Neural progenitor cell (in vitro differentiated cells): ENCODE data around the gene GATD1.

Experiments
- EZH2 ChIP-seq: fragments of 200-600 bp; sonication (generic); IDR thresholded peaks from 2 replicates; pipeline ENCODE4 v1.6.1; 2017; ENCODE audit warnings: antibody characterized with exemption, mild to moderate bottlenecking, moderate library complexity
- EZH2phosphoT487 ChIP-seq: fragments of 200-600 bp; sonication (generic); IDR thresholded peaks from 2 replicates; pipeline ENCODE4 v1.6.1; 2017; ENCODE audit warnings: antibody characterized with exemption
- TF ChIP-seq, protein P1 (sequence below): fragments of 200-600 bp; sonication (generic); IDR thresholded peaks from 2 replicates; pipeline ENCODE4 v1.5.1; 2017; ENCODE audit warnings: antibody characterized with exemption, mild to moderate bottlenecking

DNA sequence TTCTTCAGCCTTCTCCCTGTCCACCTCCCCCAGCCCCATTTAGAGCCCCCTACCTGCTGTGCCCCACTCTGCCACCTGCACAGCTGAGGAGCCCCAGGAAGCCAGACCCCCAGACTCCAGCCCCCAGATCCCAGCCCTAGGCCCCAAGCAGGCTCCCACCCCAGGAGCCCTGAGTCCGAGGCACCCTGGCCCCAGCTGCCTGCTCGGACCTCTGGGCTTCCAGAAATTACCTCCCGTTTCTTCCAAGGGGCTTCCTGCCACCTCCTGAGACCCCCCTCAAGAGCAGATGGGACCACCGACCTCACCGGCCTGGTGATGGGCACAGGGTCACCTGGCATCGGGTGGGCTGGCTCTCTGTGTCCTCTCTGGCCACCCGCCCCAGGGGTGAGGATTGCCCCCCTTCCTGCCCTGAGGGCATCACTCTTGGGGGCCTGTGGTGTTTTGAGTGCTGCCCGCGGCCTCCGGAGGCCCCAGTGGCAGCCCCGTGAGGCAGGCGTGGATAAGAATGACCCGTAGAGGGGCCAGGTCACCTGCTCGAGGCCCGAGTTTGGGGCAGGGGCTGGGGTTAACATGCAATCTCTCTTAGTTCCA lies 48.3 kb downstream of the GATD1 start:
- no peak for TF ChIP-seq EZH2
- TF ChIP-seq, protein P1, sequence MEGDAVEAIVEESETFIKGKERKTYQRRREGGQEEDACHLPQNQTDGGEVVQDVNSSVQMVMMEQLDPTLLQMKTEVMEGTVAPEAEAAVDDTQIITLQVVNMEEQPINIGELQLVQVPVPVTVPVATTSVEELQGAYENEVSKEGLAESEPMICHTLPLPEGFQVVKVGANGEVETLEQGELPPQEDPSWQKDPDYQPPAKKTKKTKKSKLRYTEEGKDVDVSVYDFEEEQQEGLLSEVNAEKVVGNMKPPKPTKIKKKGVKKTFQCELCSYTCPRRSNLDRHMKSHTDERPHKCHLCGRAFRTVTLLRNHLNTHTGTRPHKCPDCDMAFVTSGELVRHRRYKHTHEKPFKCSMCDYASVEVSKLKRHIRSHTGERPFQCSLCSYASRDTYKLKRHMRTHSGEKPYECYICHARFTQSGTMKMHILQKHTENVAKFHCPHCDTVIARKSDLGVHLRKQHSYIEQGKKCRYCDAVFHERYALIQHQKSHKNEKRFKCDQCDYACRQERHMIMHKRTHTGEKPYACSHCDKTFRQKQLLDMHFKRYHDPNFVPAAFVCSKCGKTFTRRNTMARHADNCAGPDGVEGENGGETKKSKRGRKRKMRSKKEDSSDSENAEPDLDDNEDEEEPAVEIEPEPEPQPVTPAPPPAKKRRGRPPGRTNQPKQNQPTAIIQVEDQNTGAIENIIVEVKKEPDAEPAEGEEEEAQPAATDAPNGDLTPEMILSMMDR: no peak
- TF ChIP-seq EZH2phosphoT487: no peak
